Stimulated activated naive CD8-positive, alpha-beta T cell treated with anti-CD3 and anti-CD28 coated beads, Interleukin-15, Interleukin-2, amounts not matched to agents 100 ng/mL and 50 ng/mL, for 24 hours (primary cell): ENCODE data around the gene KDR.

ENCODE experiments used
- H3K27ac Mint-ChIP-seq: one replicate; pipeline ENCODE4 v1.8.0; 2021; ENCODE audit warnings: mild to moderate bottlenecking, mixed read lengths
- H3K27me3 Mint-ChIP-seq: one replicate; pipeline ENCODE4 v1.8.0; 2021; ENCODE audit warnings: mixed read lengths
- H3K36me3 Mint-ChIP-seq: one replicate; pipeline ENCODE4 v1.8.0; 2021; ENCODE audit warnings: low read depth, mixed read lengths
- H3K4me1 Mint-ChIP-seq: one replicate; pipeline ENCODE4 v1.8.0; 2021; ENCODE audit warnings: low read depth, mixed read lengths
- H3K4me3 Mint-ChIP-seq: one replicate; pipeline ENCODE4 v1.8.0; 2021; ENCODE audit warnings: mild to moderate bottlenecking, mixed read lengths
- H3K9me3 Mint-ChIP-seq: one replicate; pipeline ENCODE4 v1.8.0; 2021; ENCODE audit warnings: mixed read lengths

The KDR gene

DNA sequence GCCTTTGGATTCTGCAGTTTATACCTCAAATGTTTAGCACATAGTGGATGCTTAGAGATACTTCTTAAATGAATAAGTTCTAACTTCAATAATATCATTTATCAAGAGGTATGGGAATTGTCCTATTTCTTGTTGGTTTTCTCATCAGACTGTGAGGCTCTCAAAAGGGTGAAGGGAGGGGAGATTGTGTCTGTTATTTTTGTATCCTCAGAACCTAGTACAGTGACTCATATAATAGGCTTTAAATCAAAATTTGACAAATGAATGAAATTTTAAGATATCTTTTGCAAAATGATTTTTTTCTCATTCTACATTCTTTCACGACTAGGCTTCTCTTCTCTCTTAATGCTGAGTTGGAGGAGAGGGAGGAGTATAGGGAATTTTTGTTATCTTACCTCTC lies 89.5 kb downstream of the KDR start:
- Mint-ChIP-seq H3K9me3 (peaks cover under 1% of the 10 kb centered on the region), H3K36me3 (no peaks in the 10 kb centered on the region), H3K4me1 (no peaks in the 10 kb centered on the region), H3K4me3 (no peak overlapping the region), H3K27ac (no peak overlapping the region), H3K27me3 (peaks cover 9% of the 10 kb centered on the region)

GRCh38 chr4:55033296-55033695 lies 92.1 kb downstream of the KDR start:
- Mint-ChIP-seq H3K27me3 (peaks cover 3% of the 10 kb centered on the region), H3K4me3 (no peak overlapping the region), H3K36me3 (no peaks in the 10 kb centered on the region)

DNA sequence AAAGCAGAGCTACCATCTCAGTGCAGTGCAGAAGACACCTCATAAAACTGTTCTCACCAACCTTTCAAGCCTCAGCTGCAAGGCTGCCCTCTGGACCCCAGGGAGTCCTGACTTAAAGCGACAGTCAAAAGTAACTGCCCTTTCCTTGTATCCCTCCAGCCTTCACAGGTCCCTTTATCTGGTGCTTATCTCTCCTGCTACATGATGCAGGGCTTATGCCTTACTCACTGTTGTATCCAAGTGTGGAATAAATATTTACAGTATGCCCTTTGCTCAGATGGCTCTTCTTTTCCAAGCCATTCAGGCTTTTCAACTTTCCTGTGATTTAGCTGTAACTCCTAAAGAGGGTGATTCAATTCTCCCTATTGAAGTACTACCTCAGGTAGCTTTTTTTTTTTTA lies 92.6 kb downstream of the KDR start:
- Mint-ChIP-seq H3K27ac (no peak overlapping the region), H3K4me1 (no peaks in the 10 kb centered on the region), H3K27me3 (no peaks in the 10 kb centered on the region), H3K4me3 (no peak overlapping the region), H3K9me3 (no peaks in the 10 kb centered on the region), H3K36me3 (no peaks in the 10 kb centered on the region)

More at GRCh38 chr4:55033296-55033695, 92.1 kb downstream of the KDR start:
- no peak overlapping the region for H3K27ac Mint-ChIP-seq
- H3K9me3 Mint-ChIP-seq, result no peaks in the 10 kb centered on the region
- H3K4me1 Mint-ChIP-seq, result no peaks in the 10 kb centered on the region

DNA sequence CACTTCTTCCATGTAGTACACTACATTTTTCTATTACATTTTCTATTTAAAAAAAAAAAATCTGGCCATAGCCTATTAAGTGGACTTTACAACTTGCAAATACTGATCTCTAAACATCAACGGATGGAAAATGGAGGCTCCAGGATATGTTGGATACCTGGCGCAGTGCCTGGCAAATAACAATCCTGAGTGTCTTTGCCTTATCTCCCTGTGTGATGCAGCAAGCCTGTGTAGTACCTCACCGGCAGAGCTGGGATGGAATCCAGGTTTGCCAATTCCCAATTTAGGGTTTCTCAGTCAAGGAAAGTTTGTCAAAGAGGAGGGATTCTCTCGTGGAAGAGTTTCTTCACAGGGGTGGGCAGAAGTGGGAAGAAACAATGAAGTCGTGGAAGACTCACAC lies 93.2 kb downstream of the KDR start:
- H3K9me3 Mint-ChIP-seq, result no peaks in the 10 kb centered on the region
- no peaks in the 10 kb centered on the region for H3K36me3 Mint-ChIP-seq
- H3K27ac Mint-ChIP-seq, result no peak overlapping the region
- no peaks in the 10 kb centered on the region for H3K27me3 Mint-ChIP-seq
- H3K4me1 Mint-ChIP-seq, result no peaks in the 10 kb centered on the region
- no peak overlapping the region for H3K4me3 Mint-ChIP-seq

GRCh38 chr4:55031158-55031557 lies 94.2 kb downstream of the KDR start:
- Mint-ChIP-seq H3K4me1 (no peaks in the 10 kb centered on the region), H3K9me3 (no peaks in the 10 kb centered on the region), H3K36me3 (no peaks in the 10 kb centered on the region), H3K4me3 (no peak overlapping the region), H3K27me3 (no peaks in the 10 kb centered on the region), H3K27ac (no peak overlapping the region)

- Mint-ChIP-seq H3K4me3 (no peak overlapping the region), H3K36me3 (no peaks in the 10 kb centered on the region), H3K27ac (no peak overlapping the region), H3K27me3 (no peaks in the 10 kb centered on the region), H3K4me1 (no peaks in the 10 kb centered on the region), H3K9me3 (no peaks in the 10 kb centered on the region)
These were observed 94.8 kb downstream of the KDR start for GRCh38 chr4:55030589-55030988.

DNA sequence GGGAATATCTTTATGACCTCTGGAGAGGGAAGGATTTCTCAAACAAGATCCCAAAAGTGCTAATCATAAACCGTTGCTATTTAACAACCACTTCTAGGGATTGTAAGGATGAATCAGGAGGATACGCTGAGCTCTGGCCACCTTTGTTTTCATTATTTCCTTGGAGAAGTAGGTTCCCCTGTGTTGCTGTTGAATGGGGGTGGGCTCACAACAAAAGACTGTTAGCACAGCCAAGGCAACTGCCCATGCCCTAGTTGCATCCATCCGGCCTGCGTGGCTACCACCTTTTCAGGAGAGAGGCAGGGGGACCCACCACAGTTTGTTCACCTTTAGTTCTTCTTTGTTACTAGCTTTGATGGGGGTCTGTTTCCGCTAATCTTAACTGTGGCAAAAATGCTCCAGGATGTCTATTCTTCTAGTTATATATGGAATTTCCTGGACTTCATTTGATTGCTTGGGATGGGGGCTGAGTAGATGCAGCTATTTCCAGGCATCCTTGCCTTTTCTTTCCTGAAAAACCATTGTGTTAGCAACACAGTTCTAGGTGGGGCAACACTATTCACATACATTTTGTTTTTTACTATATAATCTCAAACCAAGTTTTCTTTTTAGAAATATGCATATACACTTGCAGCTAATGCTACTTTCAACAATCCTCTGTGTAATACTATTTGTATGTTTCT lies 95.4 kb downstream of the KDR start:
- no peaks in the 10 kb centered on the region for H3K4me1 Mint-ChIP-seq
- H3K9me3 Mint-ChIP-seq, result no peaks in the 10 kb centered on the region
- no peaks in the 10 kb centered on the region for H3K36me3 Mint-ChIP-seq
- H3K27me3 Mint-ChIP-seq, result no peaks in the 10 kb centered on the region
- no peak overlapping the region for H3K4me3 Mint-ChIP-seq
- H3K27ac Mint-ChIP-seq, result no peak overlapping the region

- H3K36me3 Mint-ChIP-seq, result no peaks in the 10 kb centered on the region
- H3K4me1 Mint-ChIP-seq, result no peaks in the 10 kb centered on the region
- no peaks in the 10 kb centered on the region for H3K27me3 Mint-ChIP-seq
- no peak overlapping the region for H3K4me3 Mint-ChIP-seq
- no peaks in the 10 kb centered on the region for H3K9me3 Mint-ChIP-seq
- H3K27ac Mint-ChIP-seq, result no peak overlapping the region
These were observed 96.1 kb downstream of the KDR start for GRCh38 chr4:55029321-55029720.
